ENCODE results near the gene KCNN3.

DNA sequence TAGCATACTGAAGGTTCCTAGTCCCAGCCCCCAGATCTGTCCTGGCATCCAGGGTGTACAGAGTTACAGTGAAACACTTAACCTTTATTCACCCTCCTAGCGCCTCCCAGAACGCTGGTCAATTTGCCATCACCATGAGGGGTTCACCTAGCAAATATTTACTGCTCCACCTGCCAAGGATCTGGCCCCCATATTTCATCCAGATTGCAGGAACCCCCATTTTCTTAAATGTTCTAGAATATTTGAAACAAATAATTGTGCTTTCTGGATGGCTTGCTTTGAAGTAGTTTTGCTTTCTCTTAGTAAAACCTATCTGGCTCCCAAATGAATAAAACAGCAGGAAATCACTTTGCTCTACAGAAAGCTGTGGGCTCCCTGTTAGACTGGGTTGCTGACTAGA, 37.7 kb downstream of the KCNN3 start:
- no peak for TF ChIP-seq POLR2A (IDR thresholded peaks at IDR 0.05; ENCODE audit: low read depth)
- TF ChIP-seq, protein P1, sequence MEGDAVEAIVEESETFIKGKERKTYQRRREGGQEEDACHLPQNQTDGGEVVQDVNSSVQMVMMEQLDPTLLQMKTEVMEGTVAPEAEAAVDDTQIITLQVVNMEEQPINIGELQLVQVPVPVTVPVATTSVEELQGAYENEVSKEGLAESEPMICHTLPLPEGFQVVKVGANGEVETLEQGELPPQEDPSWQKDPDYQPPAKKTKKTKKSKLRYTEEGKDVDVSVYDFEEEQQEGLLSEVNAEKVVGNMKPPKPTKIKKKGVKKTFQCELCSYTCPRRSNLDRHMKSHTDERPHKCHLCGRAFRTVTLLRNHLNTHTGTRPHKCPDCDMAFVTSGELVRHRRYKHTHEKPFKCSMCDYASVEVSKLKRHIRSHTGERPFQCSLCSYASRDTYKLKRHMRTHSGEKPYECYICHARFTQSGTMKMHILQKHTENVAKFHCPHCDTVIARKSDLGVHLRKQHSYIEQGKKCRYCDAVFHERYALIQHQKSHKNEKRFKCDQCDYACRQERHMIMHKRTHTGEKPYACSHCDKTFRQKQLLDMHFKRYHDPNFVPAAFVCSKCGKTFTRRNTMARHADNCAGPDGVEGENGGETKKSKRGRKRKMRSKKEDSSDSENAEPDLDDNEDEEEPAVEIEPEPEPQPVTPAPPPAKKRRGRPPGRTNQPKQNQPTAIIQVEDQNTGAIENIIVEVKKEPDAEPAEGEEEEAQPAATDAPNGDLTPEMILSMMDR (IDR thresholded peaks at IDR 0.05) = no peak
- TF ChIP-seq POLR2AphosphoS5 (IDR thresholded peaks at IDR 0.05) = no peak

Data from esophagus muscularis mucosa (tissue), 3 donors.